Heart left ventricle (tissue), 16 donors: ENCODE data around the gene NECAP2. TPM values are rescaled to one million over a fixed set of nuclear protein-coding genes. Genes with fewer than 3 reads are reported as not detected.

Experiments
- ATAC-seq, 4 donors: fragments of 200-7000 bp; cut with Tn5 transposase; one replicate each; pipeline ENCODE4 v1.9.1; 2020 to 2022; ENCODE audit warnings: moderate library complexity in 4 of 4, mild to moderate bottlenecking in 3 of 4, moderate number of reproducible peaks in 1 of 4
- DNase-seq, 5 donors: peaks; one replicate each; pipeline ENCODE4 v3.0.0-alpha.2; 2020
- H3K27ac ChIP-seq, 12 donors: fragments of 200-600 bp; sonication (generic) in 4 of 12; one replicate each; pipeline versions ENCODE4 v1.5.0 to v1.8.0; 2016 to 2022; ENCODE audit warnings: mild to moderate bottlenecking in 2 of 12
- H3K27me3 ChIP-seq, 9 donors: fragments of 200-600 bp; sonication (generic) in 2 of 9; one replicate each; pipeline versions ENCODE4 v1.5.1 to v1.8.0; 2016 to 2022; ENCODE audit warnings: mild to moderate bottlenecking in 3 of 9
- H3K36me3 ChIP-seq, 9 donors: fragments of 200-600 bp; sonication (generic) in 2 of 9; one replicate each; pipeline versions ENCODE4 v1.5.0 to v1.8.0; 2018 to 2022; ENCODE audit warnings: mild to moderate bottlenecking in 2 of 9
- H3K4me1 ChIP-seq, 12 donors: fragments of 200-600 bp; sonication (generic) in 4 of 12; one replicate each; pipeline versions ENCODE4 v1.5.0 to v1.8.0; 2016 to 2022; ENCODE audit warnings: mild to moderate bottlenecking in 3 of 12
- H3K4me3 ChIP-seq, 12 donors: fragments of 200-600 bp; sonication (generic) in 4 of 12; one replicate each; pipeline versions ENCODE4 v1.5.0 to v1.8.0; 2017 to 2022; ENCODE audit warnings: mild to moderate bottlenecking in 9 of 12, moderate library complexity in 4 of 12
- H3K9me3 ChIP-seq, 12 donors: fragments of 200-600 bp; sonication (generic) in 4 of 12; one replicate each; pipeline versions ENCODE4 v1.5.0 to v1.8.0; 2016 to 2022; ENCODE audit warnings: mild to moderate bottlenecking in 1 of 12
- CTCF ChIP-seq, 12 donors: fragments of 200-600 bp; sonication (generic) in 4 of 12; IDR thresholded peaks; one replicate each; pipeline versions ENCODE4 v1.5.0 to v1.8.0; 2018 to 2022; ENCODE audit warnings: antibody characterized with exemption in 12 of 12, mild to moderate bottlenecking in 5 of 12
- POLR2A ChIP-seq, 2 donors: fragments of 450-650 bp; IDR thresholded peaks; one replicate each; pipeline ENCODE4 v1.6.1; 2017; ENCODE audit warnings: antibody characterized with exemption in 2 of 2, mild to moderate bottlenecking in 2 of 2, moderate library complexity in 2 of 2
- WGBS, 4 donors: extraction: QIAGEN DNeasy Blood & Tissue Kit in 2 of 4; methylation state at CpG; one replicate each; pipeline versions ENCODE4 v1.1.5 to v1.1.7; 2013 to 2018; 5-methylcytosine and 5-hydroxymethylcytosine counted together
- intact Hi-C, 10 donors: fragments of 100-400 bp; cut with DNase I; formaldehyde crosslinking; loops; one replicate each; pipeline versions ENCODE4 v1.11.1 to v1.14.2; 2022
- polyA plus RNA-seq, 2 donors: library from polyadenylated mRNA; stranded (reverse); fragments of 200-250 nt; gene quantifications; one replicate each; pipeline ENCODE4 v1.2.3, GENCODE V29; 2013
- total RNA-seq, 9 donors: library from RNA; depleted of rRNA in 2 of 9; stranded (reverse); fragments of >200 nt in 2 of 9; fragmentation: NEBNext Ultra II Directional in 3 of 9; extraction: Animal tissue kit (Norgen Biotek cat#: 25700) in 3 of 9; gene quantifications; one replicate each; pipeline versions ENCODE4 v1.1.0 to v1.2.4, GENCODE V29; 2016 to 2023
- donor health status: ischemic (EF 13 %, LVEDD 7.1; RV severe dilation, severe dysfunction).
- donor health status: healthy with polysubstance abuse.
- donor health status: DM: no; HTN: yes; CAD: no.
- donor health status: DM: no; HTN: no; CAD: no.
- donor health status: ischemic (EF 25% LVEDD 6.9; RV normal size, moderate dysfunction).
- donor health status: ischemic (EF 25% LVEDD 5.7; RV mildly dilated, moderate dysfunction).
- donor health status: healthy.
- donor health status: DM: yes; HTN: yes; CAD: no.
- donor health status: ischemic (EF 35%, LVEDD 5.7; RV mildly dilated, moderate dysfunction).
- donor health status: nonischemic (EF 11% LVEDD 7.7; RV severe dilation, severe dysfunction).
- donor health status: DM: yes; HTN: yes; CAD: no.
- donor health status: PGD.
- donor health status: ischemic (EF 29% LVEDD 5.4; RV normal size, mild dysfunction).
- donor health status: nonischemic (EF 23%, LVEDD 6.1; RV moderate dilation, normal function).

NECAP2 gene
- total and polyA plus RNA-seq, 11 donors = 10.7 to 53.0 (median 12.1) TPM

- H3K4me3 ChIP-seq = no peak overlapping the region
- no peak for ATAC-seq
- H3K27ac ChIP-seq = no peak overlapping the region
- no peaks in the 10 kb centered on the region for H3K27me3 ChIP-seq
- H3K4me1 ChIP-seq = peaks cover 0 to 10% (median 0%) of the 10 kb centered on the region in 12 donors
- H3K36me3 ChIP-seq = no peaks in the 10 kb centered on the region
- TF ChIP-seq POLR2A (IDR thresholded peaks at IDR 0.05) = no peak
- TF ChIP-seq CTCF (IDR thresholded peaks at IDR 0.05) = no peak
- intact Hi-C loops = no loop called here
- no peaks in the 10 kb centered on the region for H3K9me3 ChIP-seq
- no peak for DNase-seq
- 81 to 83% (median 81%) methylated on average over 3 of the region's 3 CpGs for WGBS, 4 donors
These were observed 9.9 kb upstream of the NECAP2 start for GRCh38 chr1:16430606-16431005.

GRCh38 chr1:16433030-16433429 is 7.5 kb upstream of the NECAP2 start:
- Histone ChIP-seq H3K27ac (peak overlapping the region in 3 of 12 donors; percentile 1 to 34 (median 15)), H3K9me3 (no peaks in the 10 kb centered on the region), H3K4me3 (no peak overlapping the region), H3K36me3 (no peaks in the 10 kb centered on the region), H3K27me3 (no peaks in the 10 kb centered on the region), H3K4me1 (peaks cover 0 to 10% (median 0%) of the 10 kb centered on the region in 12 donors)
- ATAC-seq (peak in 3 of 4 donors; percentile 38 to 93 (median 53)), DNase-seq (peak in 1 of 5 donors; percentile 57)
- TF ChIP-seq CTCF (IDR thresholded peaks at IDR 0.05) (no peak), POLR2A (IDR thresholded peaks at IDR 0.05) (no peak)
- intact Hi-C loops = no loop called here
- WGBS, 4 donors = 50 to 60% (median 56%) methylated on average over 9 of the region's 9 CpGs

GRCh38 chr1:16434007-16434406 is 6.5 kb upstream of the NECAP2 start:
- TF ChIP-seq POLR2A (IDR thresholded peaks at IDR 0.05) = no peak
- no peak for TF ChIP-seq CTCF (IDR thresholded peaks at IDR 0.05)
- ATAC-seq (no peak), DNase-seq (no peak)
- H3K9me3 ChIP-seq = no peaks in the 10 kb centered on the region
- H3K4me3 ChIP-seq = no peak overlapping the region
- intact Hi-C loops = no loop called here
- no peaks in the 10 kb centered on the region for H3K27me3 ChIP-seq
- peaks cover 0 to 10% (median 0%) of the 10 kb centered on the region in 12 donors for H3K4me1 ChIP-seq
- no peaks in the 10 kb centered on the region for H3K36me3 ChIP-seq
- H3K27ac ChIP-seq = peak overlapping the region in 2 of 12 donors; percentile 36 to 61
- WGBS, 4 donors = 93 to 98% (median 97%) methylated on average over 4 of the region's 4 CpGs

GRCh38 chr1:16434501-16434900 is 6.0 kb upstream of the NECAP2 start:
- WGBS, 4 donors = 62 to 71% (median 69%) methylated on average over 2 of the region's 2 CpGs
- no peaks in the 10 kb centered on the region for H3K9me3 ChIP-seq

More at GRCh38 chr1:16434501-16434900, 6.0 kb upstream of the NECAP2 start:
- ATAC-seq = no peak
- no peak for TF ChIP-seq POLR2A (IDR thresholded peaks at IDR 0.05)
- no peak for TF ChIP-seq CTCF (IDR thresholded peaks at IDR 0.05)
- intact Hi-C loops = no loop called here
- H3K4me3 ChIP-seq = no peak overlapping the region
- no peaks in the 10 kb centered on the region for H3K27me3 ChIP-seq
- H3K27ac ChIP-seq = no peak overlapping the region
- no peak for DNase-seq
- H3K4me1 ChIP-seq = peaks cover 0 to 14% (median 0%) of the 10 kb centered on the region in 12 donors
- H3K36me3 ChIP-seq = no peaks in the 10 kb centered on the region
